ENCODE results near the gene SS18.

- no peak for TF ChIP-seq CTCF (IDR thresholded peaks at IDR 0.05; ENCODE audit: low read length)
- no peak for TF ChIP-seq EZH2 (IDR thresholded peaks at IDR 0.05; ENCODE audit: borderline replicate concordance, low read length)
Measured at GRCh38 chr18:26104035-26104434, 13.6 kb upstream of the SS18 start.
